ENCODE measurements around the gene ITGA8. TPM values are rescaled to one million over a fixed set of nuclear protein-coding genes. Genes with fewer than 3 reads are reported as not detected.

The ITGA8 gene
- total RNA-seq, 1 experiment from 2014 or later, result not detected

- Histone ChIP-seq H3K4me3 (ENCODE audit: low read depth, low read length) (no peak overlapping the region), H3K27me3 (replicated peaks; ENCODE audit: control insufficient read depth, insufficient read depth, low read length) (no peaks in the 10 kb centered on the region; the same call in 1 of the 2 replicates), H3K4me1 (no peaks in the 10 kb centered on the region), H3K36me3 (ENCODE audit: control insufficient read depth, insufficient read depth, low read length) (no peaks in the 10 kb centered on the region), H3K9me3 (no peaks in the 10 kb centered on the region)
- peaks cover 23% of the 10 kb centered on the region for H3K27me3 Mint-ChIP-seq (ENCODE audit: insufficient read depth, unreplicated experiment)
- no peak overlapping the region for H3K27ac Mint-ChIP-seq (ENCODE audit: unreplicated experiment)
- POLR2A ChIA-PET, result no interaction called here
- H3K4me1 Mint-ChIP-seq (ENCODE audit: low read depth, unreplicated experiment), result no peaks in the 10 kb centered on the region
- no peak for TF ChIP-seq CTCF (IDR thresholded peaks at IDR 0.05; ENCODE audit: insufficient read depth in 1 of 2, low read depth in 1 of 2, low read length in 1 of 2, severe bottlenecking in 1 of 2, unreplicated experiment in 1 of 2)
- no peaks in the 10 kb centered on the region for H3K36me3 Mint-ChIP-seq (ENCODE audit: insufficient read depth, unreplicated experiment)
- H3K4me3 Mint-ChIP-seq (ENCODE audit: unreplicated experiment), result no peak overlapping the region
- DNase-seq, result no peak
- H3K9me3 Mint-ChIP-seq (ENCODE audit: unreplicated experiment), result no peaks in the 10 kb centered on the region
- CTCF ChIA-PET, result no interaction called here
- intact Hi-C loops (cut with micrococcal nuclease; ENCODE audit: unreplicated experiment), result no loop called here
- no TSS peak for BruUV-seq (replicated peaks)
Observed at GRCh38 chr10:15472431-15473395, 247.0 kb downstream of the ITGA8 start.

- ChIA-PET POLR2A (no interaction called here), CTCF (no interaction called here)
- H3K4me1 Mint-ChIP-seq (ENCODE audit: low read depth, unreplicated experiment), result no peaks in the 10 kb centered on the region
- H3K4me1 ChIP-seq, result no peaks in the 10 kb centered on the region
- TF ChIP-seq CTCF (IDR thresholded peaks at IDR 0.05; ENCODE audit: insufficient read depth in 1 of 2, low read depth in 1 of 2, low read length in 1 of 2, severe bottlenecking in 1 of 2, unreplicated experiment in 1 of 2), result no peak
- no peaks in the 10 kb centered on the region for H3K9me3 ChIP-seq
- H3K4me3 Mint-ChIP-seq (ENCODE audit: unreplicated experiment), result no peak overlapping the region
- H3K4me3 ChIP-seq (ENCODE audit: low read depth, low read length), result no peak overlapping the region
- BruUV-seq (replicated peaks), result no TSS peak
- intact Hi-C loops (cut with micrococcal nuclease; ENCODE audit: unreplicated experiment), result no loop called here
- H3K9me3 Mint-ChIP-seq (ENCODE audit: unreplicated experiment), result no peaks in the 10 kb centered on the region
- H3K27me3 Mint-ChIP-seq (ENCODE audit: insufficient read depth, unreplicated experiment), result peaks cover 19% of the 10 kb centered on the region
- H3K27ac Mint-ChIP-seq (ENCODE audit: unreplicated experiment), result no peak overlapping the region
- no peaks in the 10 kb centered on the region for H3K36me3 Mint-ChIP-seq (ENCODE audit: insufficient read depth, unreplicated experiment)
- no peaks in the 10 kb centered on the region; the same call in 1 of the 2 replicates for H3K27me3 ChIP-seq (replicated peaks; ENCODE audit: control insufficient read depth, insufficient read depth, low read length)
- H3K36me3 ChIP-seq (ENCODE audit: control insufficient read depth, insufficient read depth, low read length), result no peaks in the 10 kb centered on the region
- DNase-seq, result no peak
Observed at GRCh38 chr10:15472008-15472407, 247.7 kb downstream of the ITGA8 start.

DNA sequence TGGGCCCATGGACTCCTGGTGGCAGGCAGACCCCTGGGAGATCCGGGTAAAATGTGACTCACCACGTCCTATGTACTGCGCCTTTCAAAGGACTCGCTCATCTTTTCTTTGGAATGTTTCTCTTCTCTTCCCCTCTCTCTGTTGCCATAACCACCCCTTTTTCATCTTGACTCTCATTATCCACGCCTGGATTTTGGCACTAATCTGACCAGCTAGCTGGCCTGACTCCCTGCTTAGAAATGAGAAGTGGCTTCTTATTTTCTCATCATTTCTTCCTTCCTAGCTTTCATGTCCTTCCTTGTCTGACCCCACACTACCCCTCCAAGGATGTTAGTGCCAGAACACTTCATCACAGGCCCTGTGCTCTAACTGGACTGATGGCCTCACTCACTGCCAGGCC lies 250.6 kb downstream of the ITGA8 start:
- H3K4me3 Mint-ChIP-seq (ENCODE audit: unreplicated experiment), result no peak overlapping the region
- intact Hi-C loops (cut with micrococcal nuclease; ENCODE audit: unreplicated experiment), result no loop called here
- no TSS peak for BruUV-seq (replicated peaks)
- ChIA-PET POLR2A (no interaction called here), CTCF (no interaction called here)
- no peak overlapping the region for H3K27ac Mint-ChIP-seq (ENCODE audit: unreplicated experiment)
- Histone ChIP-seq H3K4me1 (no peaks in the 10 kb centered on the region), H3K27me3 (replicated peaks; ENCODE audit: control insufficient read depth, insufficient read depth, low read length) (no peaks in the 10 kb centered on the region; the same call in 1 of the 2 replicates), H3K9me3 (no peaks in the 10 kb centered on the region), H3K4me3 (ENCODE audit: low read depth, low read length) (no peak overlapping the region), H3K36me3 (ENCODE audit: control insufficient read depth, insufficient read depth, low read length) (no peaks in the 10 kb centered on the region)
- H3K9me3 Mint-ChIP-seq (ENCODE audit: unreplicated experiment), result no peaks in the 10 kb centered on the region
- H3K36me3 Mint-ChIP-seq (ENCODE audit: insufficient read depth, unreplicated experiment), result no peaks in the 10 kb centered on the region
- no peak for TF ChIP-seq CTCF (IDR thresholded peaks at IDR 0.05; ENCODE audit: insufficient read depth in 1 of 2, low read depth in 1 of 2, low read length in 1 of 2, severe bottlenecking in 1 of 2, unreplicated experiment in 1 of 2)
- no peak for DNase-seq
- peaks cover 23% of the 10 kb centered on the region for H3K27me3 Mint-ChIP-seq (ENCODE audit: insufficient read depth, unreplicated experiment)
- H3K4me1 Mint-ChIP-seq (ENCODE audit: low read depth, unreplicated experiment), result no peaks in the 10 kb centered on the region
